Upper lobe of right lung (tissue), 1 donor: Measurements from ENCODE around the gene JMJD8. TPM values are rescaled to one million over a fixed set of nuclear protein-coding genes. Genes with fewer than 3 reads are reported as not detected.

Experiments
- ATAC-seq: fragments of 200-7000 bp; cut with Tn5 transposase; one replicate; pipeline ENCODE4 v1.9.1; 2020; ENCODE audit warnings: mild to moderate bottlenecking, moderate library complexity
- DNase-seq: peaks from one replicate; pipeline ENCODE4 v3.0.0-alpha.2; 2020
- H3K27ac ChIP-seq: fragments of 200-600 bp; one replicate; pipeline ENCODE4 v1.8.0; 2022
- H3K27me3 ChIP-seq: fragments of 200-600 bp; one replicate; pipeline ENCODE4 v1.8.0; 2022; ENCODE audit warnings: mild to moderate bottlenecking
- H3K36me3 ChIP-seq: fragments of 200-600 bp; one replicate; pipeline ENCODE4 v1.8.0; 2022
- H3K4me1 ChIP-seq: fragments of 200-600 bp; one replicate; pipeline ENCODE4 v1.8.0; 2022
- H3K4me3 ChIP-seq: fragments of 200-600 bp; one replicate; pipeline ENCODE4 v1.8.0; 2022; ENCODE audit warnings: mild to moderate bottlenecking
- H3K9me3 ChIP-seq: fragments of 200-600 bp; one replicate; pipeline ENCODE4 v1.8.0; 2022
- intact Hi-C: fragments of 100-400 bp; cut with DNase I; formaldehyde crosslinking; loops from one replicate; pipeline ENCODE4 v1.11.0; 2022
- long read RNA-seq: library from polyadenylated mRNA; unstranded; transcript quantifications from one replicate; pipeline ENCODE4 v2.0.0, GENCODE V29; 2021
- total RNA-seq: library from RNA; stranded (reverse); fragmentation: NEBNext Ultra II Directional; extraction: Animal tissue kit (Norgen Biotek cat#: 25700); gene quantifications from one replicate; pipeline ENCODE4 v1.2.1, GENCODE V29; 2021
- TF ChIP-seq, protein P1 (sequence below): fragments of 200-600 bp; IDR thresholded peaks from one replicate; pipeline ENCODE4 v1.8.0; 2022; ENCODE audit warnings: antibody characterized with exemption
- donor health status: DM: no; HTN: yes; CAD: no; lungs with severe emphysema.

Gene JMJD8, protein sequence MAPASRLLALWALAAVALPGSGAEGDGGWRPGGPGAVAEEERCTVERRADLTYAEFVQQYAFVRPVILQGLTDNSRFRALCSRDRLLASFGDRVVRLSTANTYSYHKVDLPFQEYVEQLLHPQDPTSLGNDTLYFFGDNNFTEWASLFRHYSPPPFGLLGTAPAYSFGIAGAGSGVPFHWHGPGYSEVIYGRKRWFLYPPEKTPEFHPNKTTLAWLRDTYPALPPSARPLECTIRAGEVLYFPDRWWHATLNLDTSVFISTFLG
- 51.3 TPM for total RNA-seq
- long read RNA-seq, transcript JMJD8-201 (9 exons, 2,038 nt): major isoform, 98 of 222 reads
- long read RNA-seq, transcript JMJD8-209 (8 exons, 2,205 nt): minor isoform, 17 of 222 reads
- long read RNA-seq, transcript JMJD8-203 (8 exons, 1,015 nt): minor isoform, 10 of 222 reads
- long read RNA-seq, partial matches to known transcripts: 28 of 222 reads
- long read RNA-seq, other reads (novel, unspliced or antisense): 61 of 222 reads

DNA sequence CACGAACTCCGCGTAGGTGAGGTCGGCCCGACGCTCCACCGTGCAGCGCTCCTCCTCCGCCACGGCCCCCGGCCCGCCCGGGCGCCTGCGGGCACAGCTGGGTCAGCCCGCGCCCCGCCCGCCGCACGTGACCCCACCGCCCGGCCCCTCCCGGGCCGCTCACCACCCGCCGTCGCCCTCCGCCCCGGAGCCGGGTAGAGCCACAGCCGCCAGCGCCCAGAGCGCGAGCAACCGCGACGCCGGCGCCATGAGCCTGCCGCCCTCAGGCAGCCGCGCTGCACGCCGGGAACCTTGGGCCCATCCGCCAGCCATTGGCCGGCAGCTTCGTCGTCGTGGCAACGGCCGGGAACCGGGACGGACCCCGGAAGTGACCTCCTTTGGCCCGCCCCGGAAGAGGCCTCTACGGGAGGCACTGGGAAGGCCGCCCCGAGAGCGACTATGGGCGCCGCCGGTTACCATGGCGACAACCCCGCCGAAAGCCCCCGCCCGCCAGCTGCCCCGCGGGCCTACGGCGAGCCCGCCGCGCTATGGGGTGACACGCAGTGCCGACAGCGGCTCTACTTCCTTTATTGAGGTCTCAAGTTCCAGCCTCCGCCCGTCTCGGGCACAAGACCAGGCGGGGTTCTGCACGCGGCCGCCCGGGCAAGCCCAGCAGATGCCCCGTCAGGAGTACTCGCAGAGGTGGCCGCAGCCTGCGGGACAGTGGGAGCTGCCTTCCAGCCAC lies at the start of gene JMJD8:
TSS of gene JMJD8 (minus strand) at position 264 of the 724 bp plus-strand sequence. CDS start at position 249, 15 bp downstream.
- intact Hi-C loops: no loop called here
- H3K9me3 ChIP-seq: no peaks in the 10 kb centered on the region
- peaks cover 17% of the 10 kb centered on the region for H3K36me3 ChIP-seq
- peak within 1 kb of the TSS; percentile 86 for H3K27ac ChIP-seq
- ATAC-seq: peak; percentile 76
- DNase-seq: peak; percentile 99
- peaks cover 45% of the 10 kb centered on the region for H3K4me1 ChIP-seq
- H3K27me3 ChIP-seq: no peaks in the 10 kb centered on the region
- H3K4me3 ChIP-seq: peak within 1 kb of the TSS; percentile 75
- TF ChIP-seq, protein P1, sequence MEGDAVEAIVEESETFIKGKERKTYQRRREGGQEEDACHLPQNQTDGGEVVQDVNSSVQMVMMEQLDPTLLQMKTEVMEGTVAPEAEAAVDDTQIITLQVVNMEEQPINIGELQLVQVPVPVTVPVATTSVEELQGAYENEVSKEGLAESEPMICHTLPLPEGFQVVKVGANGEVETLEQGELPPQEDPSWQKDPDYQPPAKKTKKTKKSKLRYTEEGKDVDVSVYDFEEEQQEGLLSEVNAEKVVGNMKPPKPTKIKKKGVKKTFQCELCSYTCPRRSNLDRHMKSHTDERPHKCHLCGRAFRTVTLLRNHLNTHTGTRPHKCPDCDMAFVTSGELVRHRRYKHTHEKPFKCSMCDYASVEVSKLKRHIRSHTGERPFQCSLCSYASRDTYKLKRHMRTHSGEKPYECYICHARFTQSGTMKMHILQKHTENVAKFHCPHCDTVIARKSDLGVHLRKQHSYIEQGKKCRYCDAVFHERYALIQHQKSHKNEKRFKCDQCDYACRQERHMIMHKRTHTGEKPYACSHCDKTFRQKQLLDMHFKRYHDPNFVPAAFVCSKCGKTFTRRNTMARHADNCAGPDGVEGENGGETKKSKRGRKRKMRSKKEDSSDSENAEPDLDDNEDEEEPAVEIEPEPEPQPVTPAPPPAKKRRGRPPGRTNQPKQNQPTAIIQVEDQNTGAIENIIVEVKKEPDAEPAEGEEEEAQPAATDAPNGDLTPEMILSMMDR: no peak

DNA sequence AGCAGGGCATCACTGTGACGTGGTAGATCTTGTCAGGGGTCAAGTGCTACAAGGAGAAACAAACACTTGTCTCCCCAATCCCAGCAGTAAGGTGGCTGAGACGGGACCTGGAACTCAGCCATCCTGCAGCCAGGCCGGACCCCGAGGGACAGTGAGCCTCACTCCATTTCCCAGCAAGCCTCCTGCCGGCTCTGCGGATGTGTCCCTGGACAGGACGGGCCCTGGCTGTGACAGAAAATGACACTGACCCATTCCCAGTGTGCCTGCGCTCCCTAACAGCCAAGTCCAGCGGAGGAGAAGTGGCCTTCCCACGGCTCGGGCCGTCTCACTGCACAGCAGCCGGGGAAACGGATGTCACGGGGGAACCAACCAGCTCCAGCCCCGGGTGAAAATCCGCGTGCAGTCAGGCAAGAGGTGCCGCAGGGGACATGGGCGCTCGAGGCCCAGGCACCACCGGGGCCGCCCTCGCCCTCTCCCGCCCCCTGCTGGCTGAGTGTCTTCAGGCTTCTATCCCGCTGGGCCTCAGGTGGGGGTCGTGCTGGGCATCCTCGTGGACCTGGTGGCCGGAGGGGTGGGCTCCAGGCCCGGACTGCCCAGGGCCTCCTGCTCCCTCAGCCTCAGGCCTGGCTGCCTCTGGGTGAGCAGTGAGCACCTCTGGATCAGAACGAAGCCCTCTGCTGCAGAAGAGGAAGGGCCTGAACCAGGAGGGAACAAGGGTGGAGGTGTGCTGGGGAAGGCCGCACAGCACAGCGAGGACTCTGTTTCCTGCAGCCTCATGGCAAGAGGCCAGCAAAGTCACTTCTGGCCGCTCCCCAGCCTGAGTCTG lies 49.5 kb upstream of the JMJD8 start:
- TF ChIP-seq, protein P1: peak; percentile 38
- no peaks in the 10 kb centered on the region for H3K9me3 ChIP-seq
- peaks cover 2% of the 10 kb centered on the region for H3K4me1 ChIP-seq
- H3K4me3 ChIP-seq: no peak overlapping the region
- intact Hi-C loops: no loop called here
- peak; percentile 31 for ATAC-seq
- no peak for DNase-seq
- H3K27ac ChIP-seq: no peak overlapping the region
- H3K27me3 ChIP-seq: no peaks in the 10 kb centered on the region
- peaks cover 29% of the 10 kb centered on the region for H3K36me3 ChIP-seq

DNA sequence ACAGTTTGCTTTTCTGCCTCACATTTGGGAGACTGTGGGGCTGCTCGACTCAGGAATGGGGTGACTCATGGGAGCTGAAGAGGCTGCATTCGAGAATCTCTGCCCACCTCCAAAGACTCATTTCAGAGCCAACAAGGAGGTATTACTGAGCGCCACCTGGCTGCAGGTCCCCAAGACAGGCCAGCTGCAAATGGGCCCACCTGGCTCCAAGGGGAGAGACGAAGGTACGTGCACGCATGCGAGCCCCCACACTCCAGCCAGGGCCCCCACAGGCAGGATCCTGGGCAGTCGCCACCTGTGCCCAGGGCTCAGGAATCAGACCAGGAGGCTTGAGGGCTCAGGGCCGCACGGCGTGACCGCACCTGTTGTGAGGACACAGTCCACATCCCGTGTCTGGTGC lies 48.8 kb upstream of the JMJD8 start:
- no peak overlapping the region for H3K4me3 ChIP-seq
- H3K27me3 ChIP-seq: peaks cover 2% of the 10 kb centered on the region
- TF ChIP-seq, protein P1: no peak
- ATAC-seq (no peak), DNase-seq (peak; percentile 58)
- intact Hi-C loops: no loop called here
- no peak overlapping the region for H3K27ac ChIP-seq
- peaks cover 9% of the 10 kb centered on the region for H3K4me1 ChIP-seq
- no peaks in the 10 kb centered on the region for H3K9me3 ChIP-seq
- peaks cover 29% of the 10 kb centered on the region for H3K36me3 ChIP-seq

DNA sequence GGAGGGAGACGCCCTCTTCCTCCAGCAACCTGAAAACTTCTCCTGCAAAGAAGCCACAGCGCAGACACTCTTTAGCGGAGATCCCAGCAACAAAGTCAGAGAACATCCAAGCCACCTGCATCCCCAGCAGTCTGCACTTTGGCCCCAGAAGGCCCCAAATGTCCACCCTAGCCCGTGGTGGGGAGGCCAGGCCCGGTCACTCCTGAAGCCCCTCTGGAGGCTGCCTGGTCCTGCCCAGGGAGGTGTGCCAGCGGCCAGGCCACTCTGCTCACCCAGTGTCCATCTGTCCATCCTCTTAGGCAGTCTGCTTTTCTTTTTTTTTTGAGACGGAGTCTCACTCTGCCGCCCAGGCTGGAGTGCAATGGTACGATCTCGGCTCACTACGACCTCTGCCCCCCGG lies 48.2 kb upstream of the JMJD8 start:
- peaks cover 28% of the 10 kb centered on the region for H3K36me3 ChIP-seq
- H3K4me1 ChIP-seq: peaks cover 15% of the 10 kb centered on the region
- H3K4me3 ChIP-seq: no peak overlapping the region
- no peak for ATAC-seq
- DNase-seq: no peak
- H3K9me3 ChIP-seq: no peaks in the 10 kb centered on the region
- H3K27me3 ChIP-seq: peaks cover 8% of the 10 kb centered on the region
- H3K27ac ChIP-seq: no peak overlapping the region
- intact Hi-C loops: no loop called here
- TF ChIP-seq, protein P1: no peak

DNA sequence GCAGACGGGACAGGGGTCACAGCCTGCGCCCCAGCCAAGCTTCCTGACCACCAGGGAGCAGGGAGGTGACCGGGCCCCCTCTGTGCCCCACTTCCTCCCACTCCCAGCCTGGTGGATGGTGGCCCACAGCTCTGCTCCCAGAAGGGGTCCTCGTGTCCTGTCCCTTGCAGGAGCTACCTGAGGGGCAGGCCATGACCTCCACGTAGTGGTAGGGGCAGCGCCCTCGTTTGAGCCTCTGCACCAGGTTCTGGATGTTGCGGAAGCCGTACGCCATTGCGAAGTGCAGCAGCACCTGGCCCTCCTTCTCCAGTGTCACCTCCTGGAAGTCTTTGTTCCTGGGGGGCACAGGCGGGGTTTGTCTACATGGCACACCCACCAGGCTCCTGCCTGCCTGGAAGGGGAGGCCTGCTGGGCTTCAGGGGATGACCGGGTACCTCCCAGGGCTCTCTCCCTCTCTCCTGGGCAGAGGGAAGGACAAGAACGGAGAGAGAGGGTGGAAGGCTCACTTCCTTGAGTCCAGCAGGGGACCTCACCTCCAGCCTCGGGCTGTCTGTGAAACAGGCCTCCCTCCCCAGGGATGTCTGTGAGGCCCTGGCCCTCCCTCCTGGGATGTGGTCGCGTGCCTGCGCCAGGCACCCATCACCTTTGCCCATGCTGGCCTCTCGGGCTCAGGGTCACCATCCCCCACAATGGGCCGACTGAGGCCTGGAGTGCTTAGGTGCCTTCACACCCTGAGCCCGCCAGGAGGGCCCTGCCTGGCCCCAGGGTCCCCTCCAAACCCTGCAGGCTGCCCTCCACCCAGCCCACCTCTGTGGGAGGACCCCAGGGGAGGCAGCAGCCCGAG lies 46.8 kb upstream of the JMJD8 start:
- no peaks in the 10 kb centered on the region for H3K9me3 ChIP-seq
- no peak overlapping the region for H3K27ac ChIP-seq
- H3K36me3 ChIP-seq: peaks cover 14% of the 10 kb centered on the region
- TF ChIP-seq, protein P1: no peak
- peaks cover 20% of the 10 kb centered on the region for H3K4me1 ChIP-seq
- H3K4me3 ChIP-seq: no peak overlapping the region
- peak; percentile 65 for DNase-seq
- intact Hi-C loops: no loop called here
- no peak for ATAC-seq
- peaks cover 16% of the 10 kb centered on the region for H3K27me3 ChIP-seq
